Muscle layer of colon (tissue), 2 donors: Measurements from ENCODE around the gene CLCNKA.
A peak's percentile ranks its signal among the peaks of the same experiment; 100 is the strongest.

Experiments used
- H3K27ac ChIP-seq: one replicate; pipeline ENCODE4 v1.7.0; 2013; ENCODE audit warnings: low read depth, mild to moderate bottlenecking, low read length, moderate library complexity
- H3K27me3 ChIP-seq, 2 donors: one replicate each; pipeline ENCODE4 v1.7.0; 2013; ENCODE audit warnings: low read length in 2 of 2, mild to moderate bottlenecking in 2 of 2; ENCODE audit not compliant: insufficient read depth in 2 of 2, control insufficient read depth in 1 of 2
- H3K36me3 ChIP-seq: one replicate; pipeline ENCODE4 v1.7.0; 2013; ENCODE audit warnings: mild to moderate bottlenecking, low read length; ENCODE audit not compliant: insufficient read depth
- H3K4me1 ChIP-seq: one replicate; pipeline ENCODE4 v1.7.0; 2013; ENCODE audit warnings: mild to moderate bottlenecking, low read length; ENCODE audit not compliant: insufficient read depth
- H3K4me3 ChIP-seq, 2 donors: one replicate each; pipeline ENCODE4 v1.7.0; 2013; ENCODE audit warnings: low read length in 2 of 2, low read depth in 1 of 2, mild to moderate bottlenecking in 1 of 2, moderate library complexity in 1 of 2
- H3K9ac ChIP-seq: one replicate; pipeline ENCODE4 v1.7.0; 2013; ENCODE audit warnings: low read length
- H3K9me3 ChIP-seq: one replicate; pipeline ENCODE4 v1.7.0; 2013; ENCODE audit warnings: mild to moderate bottlenecking, low read length
- donor health status: abdominal sarcoma.
- donor health status: Adenocarcinoma of cecum.

Gene CLCNKA

DNA sequence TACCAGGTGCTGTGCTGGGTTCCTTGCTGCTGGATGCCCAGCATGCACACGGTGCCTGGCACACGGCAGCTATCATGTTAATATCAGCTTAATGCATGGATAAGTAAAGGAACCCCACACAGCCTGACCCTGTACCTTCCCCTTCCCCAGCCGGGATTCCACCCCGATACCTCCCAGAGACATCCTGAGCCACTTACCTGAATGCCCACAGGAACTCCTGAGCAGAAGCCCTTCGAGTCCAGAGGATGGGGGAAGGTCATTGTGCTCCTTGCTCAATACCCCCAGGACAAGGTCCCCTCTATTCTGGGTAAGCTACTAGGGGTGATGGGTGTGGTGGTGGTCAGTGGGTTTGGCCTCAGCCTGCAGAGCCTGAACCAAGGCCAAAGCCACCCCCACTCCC, 50.3 kb downstream of the CLCNKA start:
- no peaks in the 10 kb centered on the region for H3K27me3 ChIP-seq
- no peaks in the 10 kb centered on the region for H3K36me3 ChIP-seq
- H3K9ac ChIP-seq, result no peak overlapping the region
- H3K9me3 ChIP-seq, result no peaks in the 10 kb centered on the region
- H3K4me3 ChIP-seq, result no peak overlapping the region
- peaks cover 22% of the 10 kb centered on the region for H3K4me1 ChIP-seq
- H3K27ac ChIP-seq, result no peak overlapping the region

DNA sequence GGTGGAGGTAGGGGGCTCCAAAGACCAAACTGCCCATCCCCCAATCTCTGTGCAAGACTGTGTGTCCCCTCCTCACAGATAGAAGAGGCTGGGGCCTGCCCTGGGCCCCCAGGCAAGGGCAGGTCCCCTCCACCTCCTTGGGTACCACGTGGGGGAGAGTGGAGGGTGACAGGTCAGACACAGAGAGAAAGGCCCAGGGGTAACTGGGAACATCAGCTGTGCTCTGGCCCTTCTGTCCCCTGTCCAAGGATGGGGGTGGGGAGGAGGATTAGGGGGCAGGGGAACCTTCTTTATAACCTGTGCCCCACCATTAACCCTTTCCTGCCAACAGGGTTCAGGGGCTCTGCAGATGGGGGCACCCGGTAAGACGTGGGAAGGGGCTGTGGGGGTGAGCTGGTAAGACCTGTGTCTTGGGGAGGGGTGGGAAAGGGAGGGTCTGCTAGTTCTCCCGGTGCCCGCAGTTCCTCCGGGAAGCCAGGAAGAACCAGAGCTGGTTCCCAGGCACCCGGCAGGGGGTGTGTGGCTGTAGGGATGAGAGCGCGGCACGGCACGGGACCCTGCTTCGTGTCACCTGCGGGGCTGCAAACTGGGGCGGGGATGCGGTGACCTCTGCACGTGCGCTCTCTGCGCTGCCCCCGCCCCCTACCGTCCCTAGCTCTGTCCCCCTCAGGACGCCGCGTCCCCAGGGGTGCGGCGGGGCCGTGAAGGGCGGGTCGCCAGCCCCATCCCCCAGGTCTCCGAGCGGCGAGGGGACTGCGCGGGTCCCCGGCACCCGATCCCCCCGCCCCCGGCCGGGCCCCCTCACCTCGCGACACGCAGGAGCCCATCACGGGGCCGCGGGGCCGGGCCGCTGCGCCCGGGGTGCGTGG, 51.0 kb downstream of the CLCNKA start:
- no peak overlapping the region for H3K9ac ChIP-seq
- no peaks in the 10 kb centered on the region for H3K27me3 ChIP-seq
- no peak overlapping the region for H3K4me3 ChIP-seq
- H3K9me3 ChIP-seq, result no peaks in the 10 kb centered on the region
- peaks cover 22% of the 10 kb centered on the region for H3K4me1 ChIP-seq
- H3K27ac ChIP-seq, result no peak overlapping the region
- no peaks in the 10 kb centered on the region for H3K36me3 ChIP-seq

DNA sequence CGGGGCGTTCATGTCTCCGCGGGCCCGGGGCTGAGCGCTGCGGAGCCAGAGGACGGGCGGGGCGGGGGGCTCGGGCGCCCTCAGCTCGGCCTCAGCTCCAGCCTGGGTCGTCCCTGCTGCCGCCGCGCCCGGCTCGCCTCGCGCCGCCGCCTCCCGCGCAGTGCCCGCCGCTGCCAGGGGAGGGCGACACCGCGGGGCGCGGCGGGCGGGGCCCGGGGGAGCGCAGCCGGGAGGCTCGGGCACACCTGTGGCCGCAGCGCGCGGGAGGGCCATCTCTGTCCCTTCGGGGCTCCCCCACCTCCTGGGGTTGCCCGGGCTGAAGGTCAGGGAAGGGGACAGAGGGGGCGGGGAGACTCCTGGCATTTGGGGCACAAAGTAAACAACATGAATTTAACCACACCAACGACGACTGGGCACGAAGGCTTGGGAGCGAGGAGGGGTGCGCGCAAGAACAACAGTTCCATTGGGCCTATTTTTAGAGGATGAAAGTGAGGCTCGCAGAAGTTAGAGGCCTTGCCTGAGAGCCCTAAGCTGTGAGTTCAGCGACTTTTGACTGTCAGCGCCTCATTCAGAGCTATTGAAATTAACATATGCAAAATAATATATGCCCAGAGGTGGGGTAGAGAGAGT, 51.8 kb downstream of the CLCNKA start, which contains the start of gene FAM131C:
TSS of gene FAM131C (minus strand) at position 162 of the 630 bp plus-strand sequence. CDS start 209 bp downstream, outside the sequence.
- H3K27me3 ChIP-seq, result no peaks in the 10 kb centered on the region
- no peak within 1 kb of the TSS for H3K4me3 ChIP-seq
- H3K9ac ChIP-seq, result no peak within 1 kb of the TSS
- no peak within 1 kb of the TSS for H3K27ac ChIP-seq
- H3K9me3 ChIP-seq, result no peaks in the 10 kb centered on the region
- H3K4me1 ChIP-seq, result peaks cover 16% of the 10 kb centered on the region
- H3K36me3 ChIP-seq, result no peaks in the 10 kb centered on the region

GRCh38 chr1:16074217-16074616, 52.4 kb downstream of the CLCNKA start:
- no peak overlapping the region for H3K27ac ChIP-seq

DNA sequence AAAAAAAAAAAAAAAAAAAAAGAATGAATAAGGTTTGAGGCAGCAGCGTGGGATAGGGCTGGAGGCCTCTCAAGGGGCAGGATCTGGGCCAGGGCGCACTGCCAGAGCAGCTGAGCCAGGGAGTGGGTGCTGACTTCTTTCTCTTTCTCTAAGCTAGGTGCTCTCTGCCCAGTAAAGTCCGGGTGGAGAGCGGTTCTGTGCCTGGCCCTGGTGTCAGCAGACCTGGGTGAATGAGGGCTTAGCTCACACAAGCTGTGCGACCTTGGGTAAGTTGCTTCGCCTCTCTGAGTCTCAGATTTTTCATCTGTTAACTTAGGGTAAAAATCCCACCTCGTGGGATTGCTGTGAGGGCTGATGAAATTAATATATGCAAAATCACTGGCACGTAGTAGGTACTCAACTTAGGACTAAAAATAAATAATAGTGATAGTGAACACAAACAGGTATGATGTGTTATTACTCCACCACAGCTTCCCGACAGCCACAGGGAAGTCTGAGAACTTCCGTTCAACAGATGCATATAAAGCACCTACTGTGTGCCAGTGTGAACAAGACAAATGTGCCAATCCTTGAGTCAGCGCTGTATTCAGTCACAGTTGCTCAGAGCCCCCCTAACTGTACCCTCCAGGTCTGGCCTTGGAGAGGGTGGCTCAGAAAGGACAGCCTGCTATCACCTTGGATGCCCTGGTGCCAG, 53.6 kb downstream of the CLCNKA start:
- Histone ChIP-seq H3K9ac (no peak overlapping the region), H3K27ac (no peak overlapping the region), H3K27me3 (no peaks in the 10 kb centered on the region), H3K36me3 (no peaks in the 10 kb centered on the region), H3K4me1 (peaks cover 21% of the 10 kb centered on the region), H3K4me3 (no peak overlapping the region), H3K9me3 (no peaks in the 10 kb centered on the region)

More at GRCh38 chr1:16074217-16074616, 52.4 kb downstream of the CLCNKA start:
- H3K9me3 ChIP-seq, result no peaks in the 10 kb centered on the region
- H3K36me3 ChIP-seq, result no peaks in the 10 kb centered on the region
- no peak overlapping the region for H3K4me3 ChIP-seq
- H3K4me1 ChIP-seq, result peaks cover 19% of the 10 kb centered on the region
- H3K27me3 ChIP-seq, result no peaks in the 10 kb centered on the region
- H3K9ac ChIP-seq, result no peak overlapping the region

- Histone ChIP-seq H3K27ac (no peak overlapping the region), H3K4me3 (no peak overlapping the region), H3K36me3 (no peaks in the 10 kb centered on the region), H3K27me3 (no peaks in the 10 kb centered on the region), H3K9me3 (no peaks in the 10 kb centered on the region), H3K4me1 (peaks cover 21% of the 10 kb centered on the region), H3K9ac (no peak overlapping the region)
Observed at GRCh38 chr1:16076031-16076864, 54.4 kb downstream of the CLCNKA start.

- Histone ChIP-seq H3K4me1 (peaks cover 21% of the 10 kb centered on the region), H3K27ac (no peak overlapping the region), H3K9ac (no peak overlapping the region)
Observed at GRCh38 chr1:16076865-16077238, 55.0 kb downstream of the CLCNKA start.

DNA sequence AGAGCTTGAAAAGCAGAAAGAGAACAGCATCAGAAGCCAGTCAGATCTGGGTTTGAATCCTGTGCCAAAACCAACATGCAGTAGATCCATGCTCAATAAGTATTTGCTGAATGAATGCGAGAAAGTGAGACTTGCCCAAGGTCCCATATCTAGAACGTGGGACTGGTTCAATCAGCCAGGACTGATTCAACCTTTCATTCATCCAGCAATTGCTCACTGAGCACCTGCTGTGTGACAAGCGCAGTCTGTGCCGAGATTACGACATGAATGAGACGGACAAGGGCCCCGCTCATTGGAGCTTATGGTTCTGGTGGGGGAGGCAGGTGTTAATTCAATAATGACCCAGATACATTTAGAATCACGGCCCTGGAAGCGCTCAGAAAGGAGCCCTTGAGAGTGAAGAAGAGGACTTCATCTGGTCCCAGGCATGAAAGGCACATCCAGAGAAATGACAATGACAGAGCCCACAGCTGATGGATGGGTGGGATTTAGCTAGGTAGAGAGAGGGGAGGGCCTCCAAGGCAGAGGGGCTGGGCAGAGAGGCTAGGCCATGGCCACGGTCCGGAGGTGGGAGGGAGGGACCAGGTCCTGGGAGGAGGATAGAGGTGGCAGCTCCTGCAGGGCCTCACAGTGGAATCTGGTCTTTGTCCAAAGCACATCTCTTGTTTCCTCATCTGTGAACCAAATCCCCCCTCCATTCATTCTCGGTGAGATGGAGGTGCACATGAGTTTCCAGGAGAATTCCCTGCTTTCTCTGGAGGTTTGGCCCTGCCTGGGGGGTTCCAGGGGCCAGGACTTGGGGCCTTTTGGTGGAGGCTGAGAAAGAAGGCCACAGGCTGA, 55.8 kb downstream of the CLCNKA start:
- no peak overlapping the region for H3K27ac ChIP-seq
- H3K4me1 ChIP-seq, result peaks cover 21% of the 10 kb centered on the region
- no peaks in the 10 kb centered on the region for H3K9me3 ChIP-seq
- no peak overlapping the region for H3K4me3 ChIP-seq
- H3K36me3 ChIP-seq, result no peaks in the 10 kb centered on the region
- no peak overlapping the region for H3K9ac ChIP-seq
- no peaks in the 10 kb centered on the region for H3K27me3 ChIP-seq

More at GRCh38 chr1:16076865-16077238, 55.0 kb downstream of the CLCNKA start:
- H3K9me3 ChIP-seq, result no peaks in the 10 kb centered on the region
- H3K36me3 ChIP-seq, result no peaks in the 10 kb centered on the region
- no peak overlapping the region for H3K4me3 ChIP-seq
- H3K27me3 ChIP-seq, result no peaks in the 10 kb centered on the region

DNA sequence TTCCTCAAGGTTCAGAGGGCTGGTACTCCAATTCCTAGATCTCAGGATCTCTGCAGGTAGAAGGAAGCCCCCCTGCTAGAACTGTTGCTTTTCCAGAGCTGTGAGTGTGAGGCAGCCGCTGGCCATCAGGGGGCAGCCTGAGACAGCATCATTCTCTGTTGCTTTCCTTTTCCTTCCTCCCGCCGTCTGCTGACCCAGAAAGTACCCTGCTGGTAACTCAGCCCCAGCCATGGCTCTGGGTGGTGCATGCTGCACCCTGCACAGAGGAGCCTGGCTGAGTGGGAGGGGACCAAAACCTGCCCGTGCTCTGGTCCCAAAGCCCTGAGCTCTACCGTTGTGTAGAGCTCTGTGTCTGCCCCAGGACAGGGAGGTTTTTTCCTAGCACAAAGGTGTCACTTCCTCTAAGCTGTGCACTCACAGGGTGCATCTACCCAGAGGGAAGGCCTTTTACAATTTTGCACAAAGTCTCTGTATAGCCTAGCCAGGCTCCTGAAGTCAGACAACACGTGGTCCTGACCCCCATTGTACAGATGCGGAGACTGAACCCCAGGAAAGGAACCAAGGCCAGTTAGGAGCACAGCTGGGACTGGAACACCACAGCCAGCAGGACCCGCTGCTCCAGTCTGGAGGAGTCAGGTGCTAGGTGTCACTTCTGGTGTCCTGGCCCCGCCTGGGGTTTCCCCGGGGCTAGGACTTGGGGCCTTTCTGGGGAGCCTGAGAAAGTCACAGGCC, 57.3 kb downstream of the CLCNKA start:
- Histone ChIP-seq H3K27me3 (no peaks in the 10 kb centered on the region), H3K4me1 (peaks cover 15% of the 10 kb centered on the region), H3K9ac (no peak overlapping the region), H3K4me3 (peak overlapping the region in 1 of 2 donors; percentile 22), H3K36me3 (no peaks in the 10 kb centered on the region), H3K27ac (no peak overlapping the region), H3K9me3 (no peaks in the 10 kb centered on the region)
